ENCODE measurements around the gene OXCT1.

GRCh38 chr5:41885286-41885685 is 15.1 kb upstream of the OXCT1 start:
- TF ChIP-seq, protein P1, sequence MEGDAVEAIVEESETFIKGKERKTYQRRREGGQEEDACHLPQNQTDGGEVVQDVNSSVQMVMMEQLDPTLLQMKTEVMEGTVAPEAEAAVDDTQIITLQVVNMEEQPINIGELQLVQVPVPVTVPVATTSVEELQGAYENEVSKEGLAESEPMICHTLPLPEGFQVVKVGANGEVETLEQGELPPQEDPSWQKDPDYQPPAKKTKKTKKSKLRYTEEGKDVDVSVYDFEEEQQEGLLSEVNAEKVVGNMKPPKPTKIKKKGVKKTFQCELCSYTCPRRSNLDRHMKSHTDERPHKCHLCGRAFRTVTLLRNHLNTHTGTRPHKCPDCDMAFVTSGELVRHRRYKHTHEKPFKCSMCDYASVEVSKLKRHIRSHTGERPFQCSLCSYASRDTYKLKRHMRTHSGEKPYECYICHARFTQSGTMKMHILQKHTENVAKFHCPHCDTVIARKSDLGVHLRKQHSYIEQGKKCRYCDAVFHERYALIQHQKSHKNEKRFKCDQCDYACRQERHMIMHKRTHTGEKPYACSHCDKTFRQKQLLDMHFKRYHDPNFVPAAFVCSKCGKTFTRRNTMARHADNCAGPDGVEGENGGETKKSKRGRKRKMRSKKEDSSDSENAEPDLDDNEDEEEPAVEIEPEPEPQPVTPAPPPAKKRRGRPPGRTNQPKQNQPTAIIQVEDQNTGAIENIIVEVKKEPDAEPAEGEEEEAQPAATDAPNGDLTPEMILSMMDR (IDR thresholded peaks at IDR 0.05): no peak
- TF ChIP-seq ZNF121 (CRISPR knock-in tag; IDR thresholded peaks at IDR 0.05): no peak
- no peak for TF ChIP-seq FOXK1 (CRISPR knock-in tag; IDR thresholded peaks at IDR 0.05)
- no peak for TF ChIP-seq NR2C2 (CRISPR knock-in tag; IDR thresholded peaks at IDR 0.05)
- TF ChIP-seq ETV6 (CRISPR knock-in tag; IDR thresholded peaks at IDR 0.05): no peak

Measured in WTC11 (cell line).